HG02763 (cell line): Measurements from ENCODE around the gene ARHGAP15.

Source experiments
- ATAC-seq: cut with Tn5 transposase; IDR thresholded peaks from one replicate; pipeline ENCODE4 v1.9.1; 2021; ENCODE audit warnings: mild to moderate bottlenecking, moderate library complexity; ENCODE audit not compliant: unreplicated experiment

Gene ARHGAP15

GRCh38 chr2:143736904-143737303 lies 607.7 kb downstream of the ARHGAP15 start:
- no peak for ATAC-seq

GRCh38 chr2:143740431-143740830 lies 611.2 kb downstream of the ARHGAP15 start:
- ATAC-seq: no peak

- no peak for ATAC-seq
Observed at GRCh38 chr2:143741205-143741604, 612.0 kb downstream of the ARHGAP15 start.

- ATAC-seq: no peak
Observed at GRCh38 chr2:143742581-143742980, 613.4 kb downstream of the ARHGAP15 start.

GRCh38 chr2:143744114-143744513 lies 614.9 kb downstream of the ARHGAP15 start:
- ATAC-seq: no peak

GRCh38 chr2:143745060-143745459 lies 615.8 kb downstream of the ARHGAP15 start:
- no peak for ATAC-seq

- no peak for ATAC-seq
Observed at GRCh38 chr2:143754742-143755141, 625.5 kb downstream of the ARHGAP15 start.

- ATAC-seq: no peak
Observed at GRCh38 chr2:143758629-143759330, 629.6 kb downstream of the ARHGAP15 start.

- no peak for ATAC-seq
Observed at GRCh38 chr2:143759455-143759854, 630.2 kb downstream of the ARHGAP15 start.

GRCh38 chr2:143762176-143762928 lies 633.1 kb downstream of the ARHGAP15 start:
- ATAC-seq: no peak

GRCh38 chr2:143764261-143764660 lies 635.0 kb downstream of the ARHGAP15 start:
- ATAC-seq: no peak

- ATAC-seq: no peak
Observed at GRCh38 chr2:143764706-143765105, 635.5 kb downstream of the ARHGAP15 start.

GRCh38 chr2:143768991-143769390 lies 639.8 kb downstream of the ARHGAP15 start:
- ATAC-seq: no peak

- ATAC-seq: no peak
Observed at GRCh38 chr2:143771939-143772338, 642.7 kb downstream of the ARHGAP15 start.

GRCh38 chr2:143776526-143777297 lies 647.5 kb downstream of the ARHGAP15 start:
- no peak for ATAC-seq

GRCh38 chr2:143779021-143779420 lies 649.8 kb downstream of the ARHGAP15 start:
- ATAC-seq: no peak

- ATAC-seq: no peak
Observed at GRCh38 chr2:143786026-143786765, 657.0 kb downstream of the ARHGAP15 start.

GRCh38 chr2:143787674-143788073 lies 658.5 kb downstream of the ARHGAP15 start:
- no peak for ATAC-seq

GRCh38 chr2:143792602-143793001 lies 663.4 kb downstream of the ARHGAP15 start:
- no peak for ATAC-seq

GRCh38 chr2:143793381-143793780 lies 664.2 kb downstream of the ARHGAP15 start:
- ATAC-seq: no peak

GRCh38 chr2:143796051-143796450 lies 666.8 kb downstream of the ARHGAP15 start:
- ATAC-seq: no peak
